Fibroblast of skin of scalp (primary cell): ENCODE data around the gene CASP8. TPM values are rescaled to one million over a fixed set of nuclear protein-coding genes. Genes with fewer than 3 reads are reported as not detected.
"Not testable (repeated sequence)": the region's sequence is repeated elsewhere in the genome, so short reads cannot be mapped to it uniquely, and the experiment has no call there.

Experiments used
- DNase-seq: peaks from one replicate; pipeline ENCODE4 v3.0.0-alpha.2; 2013
- polyA plus RNA-seq, 2 experiments: library from polyadenylated mRNA; unstranded; fragments of 120-200 nt; gene quantifications; one replicate each; pipeline ENCODE4 v1.2.1, GENCODE V29; 2013; ENCODE audit not compliant: insufficient read length in 2 of 2

CASP8 gene
- polyA plus RNA-seq (2013, experiment 1 of 2; ENCODE audit: insufficient read length): 10.9 TPM
- polyA plus RNA-seq (2013, experiment 2 of 2; ENCODE audit: insufficient read length): 11.9 TPM

DNA sequence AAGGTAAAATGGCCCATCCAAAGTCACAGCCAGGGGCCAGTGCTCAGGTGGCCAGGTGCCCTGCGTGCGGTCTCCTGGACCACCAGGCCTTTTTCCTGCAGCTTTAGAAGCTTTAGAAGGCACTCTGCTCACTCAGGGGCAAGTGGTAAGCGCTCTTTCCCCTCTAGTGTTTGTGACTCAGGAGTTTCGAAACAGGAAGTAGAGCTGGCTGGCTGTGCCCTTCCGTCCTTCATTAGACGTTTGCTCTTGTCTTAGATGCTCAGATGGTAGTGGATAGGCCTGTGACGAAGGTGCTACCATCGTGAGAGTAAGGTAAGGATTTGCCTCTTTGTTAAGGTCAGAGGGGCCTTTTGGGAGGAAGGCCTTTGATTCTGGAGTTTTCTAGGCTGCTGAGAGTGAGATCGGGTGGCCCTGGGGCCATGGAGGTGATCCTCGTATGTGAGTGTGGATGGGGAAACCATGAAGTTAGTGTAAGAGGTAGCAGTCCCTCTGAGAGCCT is at the start of gene CASP8:
Gene CASP8, plus strand, starts transcription at position 235 of the 499 bp plus-strand sequence. CDS start 5,951 bp downstream, outside the sequence.
- peak; percentile 34 for DNase-seq

DNA sequence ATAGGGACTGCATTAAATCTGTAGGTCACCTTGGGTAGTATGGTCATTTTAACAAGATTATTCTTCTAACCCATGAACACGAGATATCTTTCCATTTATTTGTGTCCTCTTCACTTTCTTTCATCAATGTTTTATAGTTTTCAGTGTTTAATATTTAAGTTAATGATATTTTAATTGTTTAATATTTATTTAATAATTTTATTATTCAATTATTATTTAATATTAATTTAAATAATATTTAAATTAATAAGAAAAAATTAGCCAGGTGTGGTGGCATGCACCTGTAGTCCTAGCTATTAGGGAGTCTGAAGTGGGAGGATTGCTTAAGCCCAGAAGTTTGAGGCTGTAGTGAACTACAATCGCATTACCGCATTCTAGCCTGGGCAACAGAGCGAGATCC is 44.4 kb upstream of the CASP8 start:
- no peak for DNase-seq

DNA sequence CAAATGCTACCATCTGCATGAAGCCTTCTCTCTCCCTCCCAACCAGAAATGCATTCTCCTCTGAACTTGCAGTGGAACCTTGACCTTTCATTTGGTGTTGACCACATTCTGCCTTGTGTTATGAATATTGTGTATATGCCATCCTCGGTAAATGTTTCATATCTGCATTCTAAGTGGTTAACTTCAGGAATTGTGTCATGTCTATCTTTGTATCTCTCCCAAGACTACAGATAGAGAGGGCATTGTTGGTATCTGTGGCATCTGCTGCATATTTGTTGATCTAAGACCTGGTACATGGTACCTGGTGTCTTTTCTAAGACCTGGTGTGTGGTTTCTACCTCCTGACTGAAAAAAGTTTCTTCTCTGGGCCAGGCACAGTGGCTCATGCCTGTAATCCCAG is 43.4 kb upstream of the CASP8 start:
- DNase-seq: no peak

DNA sequence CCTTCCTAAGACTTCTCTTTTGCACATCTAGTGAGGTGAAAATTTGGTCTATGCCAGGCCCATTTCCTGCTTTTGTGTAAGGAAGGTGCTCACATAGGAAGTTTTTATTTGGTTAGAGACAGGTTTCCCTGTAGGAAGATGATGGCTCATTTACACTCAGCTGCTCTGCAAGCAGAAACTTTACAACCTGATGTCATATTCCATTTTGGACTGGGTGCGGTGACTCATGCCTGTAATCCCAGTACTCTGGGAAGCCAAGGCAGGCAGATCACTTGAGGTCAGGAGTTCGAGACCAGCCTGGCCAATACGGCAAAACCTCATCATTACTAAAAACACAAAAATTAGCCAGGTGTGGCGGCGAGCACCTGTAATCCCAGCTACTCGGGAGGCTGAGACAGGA is 41.6 kb upstream of the CASP8 start:
- DNase-seq: no peak

DNA sequence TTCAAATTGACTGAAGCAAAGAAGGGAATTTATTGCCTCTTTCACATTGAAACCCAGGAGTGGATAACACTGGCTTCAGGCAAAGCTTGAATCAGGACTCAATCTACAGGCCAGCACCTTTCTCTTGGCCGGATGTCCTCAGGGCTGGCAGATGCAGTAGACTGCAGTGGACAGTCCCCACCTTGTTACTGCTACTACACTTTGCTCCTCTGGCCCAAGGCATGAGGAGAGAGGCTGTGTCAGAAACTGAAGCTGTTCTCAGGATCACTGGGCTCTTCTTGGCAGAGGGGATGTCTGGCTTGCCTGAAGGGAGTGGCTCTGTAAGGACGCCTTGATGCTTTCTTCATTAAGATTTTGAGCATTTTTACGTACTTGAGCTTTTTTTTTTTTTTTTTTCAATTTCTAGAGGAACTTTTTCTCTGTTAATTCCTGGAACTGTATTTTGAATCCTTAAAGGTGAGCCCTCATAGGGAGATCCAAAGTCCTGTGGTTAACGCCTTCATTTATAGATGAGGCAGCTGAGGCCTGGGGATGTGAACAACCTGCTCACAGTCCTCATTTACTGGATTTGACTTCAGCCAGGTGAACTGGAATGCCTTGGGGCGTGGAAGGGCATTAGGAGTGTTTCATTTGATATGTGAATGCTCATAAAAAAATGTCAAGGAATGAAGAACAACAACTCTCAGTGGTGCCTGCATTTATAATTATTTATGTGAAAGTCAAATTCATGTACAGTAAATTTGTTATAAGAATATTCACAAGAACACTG is 40.8 kb upstream of the CASP8 start:
- DNase-seq: no peak

DNA sequence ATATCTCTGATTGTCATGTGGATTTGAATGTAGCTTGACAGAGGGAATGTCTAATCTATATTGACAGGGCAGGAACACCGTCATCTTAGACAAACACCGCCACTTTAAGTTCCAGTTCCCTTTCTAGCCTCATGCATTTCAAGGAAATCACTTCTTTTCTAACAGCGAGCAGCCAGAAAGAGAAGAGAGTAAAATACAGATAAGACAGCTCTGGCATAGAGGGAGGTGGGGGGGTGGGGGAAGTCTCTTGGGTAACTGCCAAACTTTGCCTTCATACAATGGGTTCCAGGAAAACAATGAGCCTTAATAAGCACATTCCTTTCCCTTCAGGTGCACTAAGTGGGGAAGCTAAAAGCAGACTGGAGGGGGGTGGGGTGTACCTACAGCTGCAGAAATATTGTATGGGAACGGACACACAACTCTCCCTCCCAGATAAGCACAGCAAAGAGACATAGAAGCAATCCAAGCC is 40.2 kb upstream of the CASP8 start:
- DNase-seq: no peak

DNA sequence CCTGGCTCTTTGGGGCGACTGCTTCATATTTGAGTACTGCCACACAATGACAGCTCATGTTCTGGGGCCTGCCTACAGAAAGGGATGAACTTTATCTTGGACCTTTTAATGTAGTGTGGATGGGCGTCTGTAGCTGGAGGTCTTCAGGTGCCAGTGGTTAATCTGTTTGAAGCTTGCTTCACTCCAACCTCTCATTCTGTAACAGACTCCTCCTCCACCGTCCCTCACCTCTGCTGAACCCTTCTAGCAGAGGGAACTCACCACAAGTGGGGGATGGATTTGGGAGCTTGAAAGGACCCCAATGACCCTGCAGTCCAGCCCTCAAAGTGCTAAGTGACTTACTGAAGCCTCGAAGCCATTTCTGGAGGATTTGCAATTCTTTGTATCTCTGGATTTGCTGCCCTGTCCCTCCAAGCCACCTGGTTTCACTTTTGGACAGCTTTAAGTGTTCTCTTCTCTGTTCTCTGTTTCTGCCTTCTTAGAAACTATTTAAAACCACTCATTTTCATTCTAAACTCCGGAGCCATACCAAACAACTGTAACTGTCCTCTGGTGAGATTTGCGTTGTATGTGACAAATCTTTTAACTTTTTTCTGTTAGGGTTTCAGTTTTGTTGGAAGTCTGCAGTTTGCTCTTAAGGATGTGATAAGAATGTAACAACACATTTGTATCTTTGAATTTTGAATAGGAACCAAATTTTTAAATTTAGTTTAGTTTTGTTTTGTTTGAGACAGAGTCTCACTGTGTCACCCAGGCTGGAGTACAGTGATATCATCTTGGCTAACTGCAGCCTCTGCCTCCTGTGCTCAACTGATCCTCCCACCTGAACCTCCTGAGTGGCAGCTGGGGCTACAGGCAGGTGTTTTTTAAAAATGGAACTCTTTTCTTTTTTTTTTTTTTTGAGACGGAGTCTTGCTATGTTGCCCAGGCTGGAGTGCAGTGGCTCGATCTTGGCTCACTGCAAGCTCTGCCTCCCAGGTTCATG is 37.0 kb upstream of the CASP8 start:
- no peak for DNase-seq

DNA sequence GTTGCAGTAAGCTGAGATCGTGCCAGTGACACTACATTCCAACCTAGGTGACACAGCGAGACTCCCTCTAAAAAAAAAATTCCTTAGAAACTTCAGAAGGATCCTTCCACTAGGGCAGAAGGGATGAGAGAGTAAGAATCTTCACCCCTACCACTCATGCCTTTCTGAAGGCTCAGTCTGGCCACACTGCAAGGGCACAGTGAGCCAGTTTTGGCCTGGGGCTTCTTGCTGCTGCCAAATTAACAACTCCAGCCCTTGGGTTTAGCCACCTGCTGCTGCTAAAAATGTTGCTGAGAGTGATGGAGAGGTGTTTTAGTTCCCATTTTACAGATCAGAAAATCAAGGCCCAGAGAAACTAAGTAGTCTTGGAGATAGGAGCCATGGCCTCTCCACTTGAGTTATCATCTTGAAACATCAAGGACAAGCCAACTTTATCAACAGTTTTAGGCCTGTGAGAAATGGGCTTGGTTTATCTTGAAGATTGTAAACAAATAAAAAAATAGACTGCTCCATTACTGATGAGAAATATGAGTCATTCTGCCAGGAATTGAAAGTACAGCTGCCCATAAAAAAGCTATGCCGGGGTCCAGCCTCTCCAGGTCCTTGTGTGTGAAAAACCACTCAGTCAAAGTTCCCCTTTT is 31.9 kb upstream of the CASP8 start:
- DNase-seq: no peak

DNA sequence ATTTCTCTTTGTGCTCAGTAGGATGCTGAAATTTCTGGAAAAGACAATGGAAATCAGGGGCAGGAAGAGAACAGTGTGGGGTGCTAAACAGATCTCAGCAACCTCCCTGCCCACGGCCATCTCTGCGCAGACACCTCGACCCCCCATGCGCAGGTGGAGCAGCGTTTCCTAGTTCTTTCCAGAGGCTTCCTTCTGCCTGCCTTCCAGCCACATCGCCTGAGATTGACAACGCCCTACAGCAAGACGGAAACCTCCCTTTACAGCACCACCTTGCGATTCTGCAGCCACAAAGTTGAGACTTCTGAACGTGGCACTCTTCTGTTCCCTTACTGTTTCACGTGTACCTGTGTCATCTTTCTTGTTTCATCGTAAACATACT is 31.4 kb upstream of the CASP8 start:
- DNase-seq: no peak

DNA sequence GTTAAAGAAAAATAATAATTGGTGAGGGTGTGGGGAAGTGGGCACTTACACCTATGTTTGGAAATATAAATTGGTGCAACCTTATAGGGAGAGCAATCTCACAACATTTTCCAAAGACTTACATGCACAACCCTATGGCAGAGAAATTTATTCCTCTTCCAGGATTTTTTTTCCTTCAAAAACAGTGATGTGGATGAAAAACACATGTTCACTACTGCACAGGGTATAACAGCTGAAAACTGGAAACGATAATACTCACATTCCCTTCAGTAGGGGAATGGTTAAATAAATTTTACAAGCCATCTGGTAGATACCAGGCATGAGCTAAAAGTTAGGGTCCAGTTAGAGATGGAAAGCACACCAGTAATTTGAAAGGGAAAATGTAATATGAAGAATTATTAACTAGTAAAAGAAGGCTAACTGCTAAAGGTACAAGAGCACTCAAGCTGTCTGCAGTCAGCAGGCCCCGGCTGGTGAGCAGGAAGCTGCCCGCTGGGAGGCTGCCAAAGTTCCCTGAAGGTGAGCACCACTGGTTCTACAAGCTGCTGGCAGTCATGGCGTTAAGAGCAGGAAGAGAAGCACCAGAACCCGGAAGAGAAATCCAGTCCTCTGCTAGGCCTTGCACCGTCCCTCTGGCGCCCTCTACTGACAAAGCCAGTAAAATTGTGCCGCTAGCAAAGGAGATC is 28.4 kb upstream of the CASP8 start:
- peak; percentile 91 for DNase-seq

DNA sequence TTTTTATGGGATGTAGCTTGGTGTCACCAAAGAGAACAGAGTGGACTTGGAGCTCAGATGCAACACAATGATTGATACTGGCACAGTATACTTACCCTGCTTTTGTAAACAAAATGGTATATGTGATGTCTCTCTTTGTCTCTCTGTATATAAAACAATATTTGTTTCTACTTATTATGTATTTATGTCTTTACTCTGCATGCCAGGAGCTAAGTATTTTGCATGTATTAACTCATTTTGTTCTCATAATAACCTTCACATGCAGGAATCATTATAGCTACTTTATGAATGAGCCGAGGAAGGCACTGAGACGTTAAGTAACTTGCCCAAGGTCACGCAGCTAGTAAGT is 27.9 kb upstream of the CASP8 start:
- no peak for DNase-seq

DNA sequence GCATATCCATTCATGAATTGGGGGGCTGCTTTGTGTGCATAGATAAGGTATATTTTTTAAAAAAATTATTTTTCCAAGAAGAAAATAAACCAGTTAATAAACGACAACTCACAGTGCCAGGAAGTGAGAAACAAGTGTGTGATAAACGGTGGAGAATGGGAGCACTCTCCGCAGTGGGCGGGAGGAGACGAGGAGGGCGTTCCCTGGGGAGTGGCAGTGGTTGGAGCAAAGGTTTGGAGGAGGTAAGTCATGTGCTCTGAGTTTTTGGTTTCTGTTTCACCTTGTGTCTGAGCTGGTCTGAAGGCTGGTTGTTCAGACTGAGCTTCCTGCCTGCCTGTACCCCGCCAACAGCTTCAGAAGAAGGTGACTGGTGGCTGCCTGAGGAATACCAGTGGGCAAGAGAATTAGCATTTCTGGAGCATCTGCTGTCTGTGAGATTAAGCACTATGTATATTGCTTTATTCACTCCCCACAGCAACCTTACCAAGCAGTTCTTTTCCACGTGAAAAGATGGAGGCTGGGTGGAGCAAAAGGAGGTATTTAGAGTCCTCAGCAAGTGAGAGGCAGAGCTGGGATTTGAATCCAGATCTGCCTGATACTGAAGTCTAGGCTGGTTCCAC is 27.0 kb upstream of the CASP8 start:
- DNase-seq: no peak

DNA sequence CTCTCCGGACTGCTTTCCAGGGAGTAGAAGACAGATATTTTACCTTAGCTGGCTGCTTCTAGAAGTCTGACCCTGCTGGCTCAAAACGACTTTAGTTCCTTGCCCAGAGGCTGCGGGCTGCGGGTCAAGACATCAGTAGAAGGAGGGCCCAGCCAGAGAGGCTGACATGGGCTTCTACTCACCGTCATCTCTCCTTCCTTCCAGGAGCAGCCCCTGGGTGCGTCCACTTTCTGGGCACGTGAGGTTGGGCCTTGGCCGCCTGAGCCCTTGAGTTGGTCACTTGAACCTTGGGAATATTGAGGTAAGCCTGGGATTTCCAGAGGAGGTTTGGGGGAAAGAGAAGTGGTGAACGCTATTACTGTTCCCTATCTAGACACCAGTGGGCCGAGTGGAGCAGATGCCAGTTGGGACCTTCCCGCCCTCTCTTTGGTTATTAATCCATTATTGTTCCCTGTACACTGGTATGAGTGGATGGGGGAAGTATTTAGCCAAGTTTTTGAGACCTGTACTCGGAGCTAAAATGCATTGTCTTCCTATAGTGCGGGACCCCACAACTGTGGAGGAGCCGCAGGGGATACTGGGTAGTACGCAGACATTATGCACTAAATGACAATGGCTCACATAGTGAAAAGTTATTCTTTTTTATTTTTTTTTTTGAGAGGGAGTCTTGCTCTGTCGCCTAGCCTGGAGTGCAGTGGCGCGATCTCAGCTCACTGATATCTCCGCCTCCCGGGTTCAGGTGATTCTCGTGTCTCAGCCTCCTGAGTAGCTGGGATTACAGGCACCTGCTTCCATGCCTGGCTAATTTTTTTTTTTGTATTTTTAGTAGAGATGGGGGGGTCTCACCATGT is 26.3 kb upstream of the CASP8 start:
- DNase-seq: no peak

DNA sequence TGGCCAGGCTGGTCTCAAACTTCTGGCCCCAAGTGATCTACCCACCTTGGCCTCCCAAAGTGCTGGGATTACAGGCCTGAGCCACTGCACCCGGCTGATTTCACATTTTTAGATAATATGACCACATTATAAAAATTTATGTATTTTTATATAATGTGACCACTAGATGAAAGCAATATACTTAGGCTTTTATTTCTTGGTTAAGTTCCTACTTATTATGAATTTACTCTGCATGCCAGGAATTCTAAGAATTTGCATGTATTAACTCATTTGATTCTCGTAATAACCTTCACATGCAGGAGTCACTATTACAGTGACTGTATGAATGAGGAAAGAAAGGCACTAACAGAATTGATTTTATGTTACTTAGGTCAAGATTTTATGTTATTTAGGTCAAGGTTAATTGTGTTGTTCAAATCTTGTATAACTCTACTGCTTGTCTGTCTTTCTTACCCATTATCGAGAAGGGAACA is 25.6 kb upstream of the CASP8 start:
- peak; percentile 49 for DNase-seq

DNA sequence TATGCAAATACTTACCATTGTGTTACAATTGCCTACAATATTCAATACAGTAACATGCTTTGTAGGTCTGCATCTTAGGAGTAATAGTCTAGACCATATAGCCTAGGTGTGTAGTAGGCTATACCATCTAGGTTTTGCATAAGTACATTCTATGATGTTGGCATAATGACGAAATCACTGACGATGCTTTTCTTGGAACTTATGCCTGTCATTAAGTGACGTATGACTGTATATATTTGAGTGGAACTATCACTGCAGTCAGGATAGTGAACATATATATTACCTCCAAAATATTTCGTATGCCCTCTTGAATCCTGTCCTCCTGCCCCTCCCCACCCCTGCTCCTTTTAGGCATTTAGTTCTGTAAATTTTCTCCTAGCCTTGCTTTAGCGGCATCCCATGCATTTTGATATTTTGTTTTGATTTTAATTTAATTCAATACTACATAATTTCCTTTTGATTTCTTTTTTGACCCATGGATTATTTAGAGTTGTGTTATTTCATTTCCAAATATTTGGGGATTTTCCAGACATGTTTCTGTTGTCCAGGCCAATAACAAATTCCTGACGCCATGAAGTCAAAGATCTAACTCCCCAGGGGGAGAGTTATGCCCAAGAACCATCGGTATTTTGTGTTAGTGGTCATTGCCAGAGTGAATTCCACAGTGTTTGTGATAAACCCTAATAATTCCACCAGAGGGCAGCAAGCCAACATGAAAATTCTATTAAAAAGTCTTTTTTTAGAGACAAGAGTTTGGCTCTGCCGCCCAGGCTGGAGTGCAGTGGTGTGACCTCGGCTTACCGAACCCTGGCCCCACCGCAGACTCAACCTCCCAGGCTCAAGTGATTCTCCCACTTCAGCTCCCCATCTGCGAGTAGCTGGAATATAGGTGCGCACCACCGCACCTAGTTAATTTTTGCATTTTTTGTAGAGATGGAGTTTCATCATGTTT is 24.2 kb upstream of the CASP8 start:
- DNase-seq: peak; percentile 86

DNA sequence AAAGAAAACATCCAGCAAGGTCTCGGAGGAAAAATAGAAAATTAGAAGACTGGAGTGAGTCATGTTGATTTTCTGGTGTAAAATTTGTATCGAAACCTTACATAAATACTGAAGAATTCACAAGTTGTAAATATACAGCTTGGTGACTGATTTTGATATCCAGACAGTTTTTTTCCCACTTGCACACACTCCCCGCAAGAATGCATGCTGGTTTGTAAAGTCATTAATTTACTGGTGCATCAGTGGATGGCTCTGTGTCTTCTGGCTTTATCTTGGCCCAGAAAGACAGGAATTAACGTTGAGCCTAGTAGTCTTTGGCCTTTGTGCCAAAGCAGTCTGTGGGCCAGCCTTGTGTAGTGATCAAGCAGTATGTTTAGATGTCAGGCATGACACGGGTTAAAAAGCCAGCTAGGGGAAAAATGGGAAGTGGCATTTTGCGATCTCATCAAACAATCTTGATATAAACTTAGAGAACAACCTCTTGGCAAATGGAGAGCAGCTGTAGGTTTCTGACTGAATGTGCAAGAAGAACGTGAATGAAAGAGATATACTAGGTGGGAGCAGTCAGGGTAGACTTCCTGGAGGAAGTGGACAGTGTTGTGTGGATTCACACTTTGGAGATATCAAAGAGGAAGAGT is 22.7 kb upstream of the CASP8 start:
- DNase-seq: peak; percentile 35

DNA sequence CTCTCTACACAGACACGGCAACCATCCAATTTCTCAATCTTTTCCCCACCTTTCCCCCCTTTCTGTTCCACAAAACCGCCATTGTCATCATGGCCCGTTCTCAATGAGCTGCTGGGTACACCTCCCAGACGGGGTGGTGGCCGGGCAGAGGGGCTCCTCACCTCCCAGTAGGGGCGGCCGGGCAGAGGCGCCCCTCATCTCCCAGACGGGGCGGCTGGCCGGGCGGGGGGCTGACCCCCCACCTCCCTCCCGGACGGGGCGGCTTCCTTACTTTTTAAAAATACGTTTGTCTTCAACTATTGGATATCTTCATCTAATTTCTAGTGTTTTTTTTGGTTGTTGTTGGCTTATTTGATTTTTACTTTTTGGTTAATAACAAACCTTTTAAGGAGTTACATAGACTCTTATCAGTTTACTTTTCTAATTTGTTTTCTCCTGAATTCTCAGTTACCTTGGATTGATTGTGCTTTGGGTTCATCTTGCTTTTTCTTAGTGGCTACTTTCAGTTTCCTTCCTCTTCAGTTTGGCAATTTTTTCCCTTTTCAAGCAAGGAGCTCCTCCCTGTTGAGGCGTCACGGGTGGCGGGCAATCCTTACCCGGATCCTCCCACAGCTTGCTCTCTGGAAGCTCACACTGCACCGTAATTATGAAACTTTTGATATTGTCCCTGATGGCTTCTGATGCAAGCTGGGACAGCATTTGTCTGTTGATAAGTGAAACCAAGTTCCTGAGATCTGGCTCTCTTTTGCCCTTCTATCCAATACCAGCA is 21.0 kb upstream of the CASP8 start:
- DNase-seq: not testable (repeated sequence)
